Heart left ventricle (tissue), 16 donors: Measurements from ENCODE around the gene WDR5. TPM values are rescaled to one million over a fixed set of nuclear protein-coding genes. Genes with fewer than 3 reads are reported as not detected.
A peak's percentile ranks its signal among the peaks of the same experiment; 100 is the strongest.

Experiments
- ATAC-seq, 4 donors: fragments of 200-7000 bp; cut with Tn5 transposase; one replicate each; pipeline ENCODE4 v1.9.1; 2020 to 2022; ENCODE audit warnings: moderate library complexity in 4 of 4, mild to moderate bottlenecking in 3 of 4, moderate number of reproducible peaks in 1 of 4
- DNase-seq, 5 donors: peaks; one replicate each; pipeline ENCODE4 v3.0.0-alpha.2; 2020
- H3K27ac ChIP-seq, 12 donors: fragments of 200-600 bp; sonication (generic) in 4 of 12; one replicate each; pipeline versions ENCODE4 v1.5.0 to v1.8.0; 2016 to 2022; ENCODE audit warnings: mild to moderate bottlenecking in 2 of 12
- H3K27me3 ChIP-seq, 9 donors: fragments of 200-600 bp; sonication (generic) in 2 of 9; one replicate each; pipeline versions ENCODE4 v1.5.1 to v1.8.0; 2016 to 2022; ENCODE audit warnings: mild to moderate bottlenecking in 3 of 9
- H3K36me3 ChIP-seq, 9 donors: fragments of 200-600 bp; sonication (generic) in 2 of 9; one replicate each; pipeline versions ENCODE4 v1.5.0 to v1.8.0; 2018 to 2022; ENCODE audit warnings: mild to moderate bottlenecking in 2 of 9
- H3K4me1 ChIP-seq, 12 donors: fragments of 200-600 bp; sonication (generic) in 4 of 12; one replicate each; pipeline versions ENCODE4 v1.5.0 to v1.8.0; 2016 to 2022; ENCODE audit warnings: mild to moderate bottlenecking in 3 of 12
- H3K4me3 ChIP-seq, 12 donors: fragments of 200-600 bp; sonication (generic) in 4 of 12; one replicate each; pipeline versions ENCODE4 v1.5.0 to v1.8.0; 2017 to 2022; ENCODE audit warnings: mild to moderate bottlenecking in 9 of 12, moderate library complexity in 4 of 12
- H3K9me3 ChIP-seq, 12 donors: fragments of 200-600 bp; sonication (generic) in 4 of 12; one replicate each; pipeline versions ENCODE4 v1.5.0 to v1.8.0; 2016 to 2022; ENCODE audit warnings: mild to moderate bottlenecking in 1 of 12
- POLR2A ChIP-seq, 2 donors: fragments of 450-650 bp; IDR thresholded peaks; one replicate each; pipeline ENCODE4 v1.6.1; 2017; ENCODE audit warnings: antibody characterized with exemption in 2 of 2, mild to moderate bottlenecking in 2 of 2, moderate library complexity in 2 of 2
- WGBS, 4 donors: extraction: QIAGEN DNeasy Blood & Tissue Kit in 2 of 4; methylation state at CpG; one replicate each; pipeline versions ENCODE4 v1.1.5 to v1.1.7; 2013 to 2018; 5-methylcytosine and 5-hydroxymethylcytosine counted together
- intact Hi-C, 10 donors: fragments of 100-400 bp; cut with DNase I; formaldehyde crosslinking; loops; one replicate each; pipeline versions ENCODE4 v1.11.1 to v1.14.2; 2022
- polyA plus RNA-seq, 2 donors: library from polyadenylated mRNA; stranded (reverse); fragments of 200-250 nt; gene quantifications; one replicate each; pipeline ENCODE4 v1.2.3, GENCODE V29; 2013
- total RNA-seq, 9 donors: library from RNA; depleted of rRNA in 2 of 9; stranded (reverse); fragments of >200 nt in 2 of 9; fragmentation: NEBNext Ultra II Directional in 3 of 9; extraction: Animal tissue kit (Norgen Biotek cat#: 25700) in 3 of 9; gene quantifications; one replicate each; pipeline versions ENCODE4 v1.1.0 to v1.2.4, GENCODE V29; 2016 to 2023
- TF ChIP-seq, protein P1 (sequence below), 12 donors: fragments of 200-600 bp; sonication (generic) in 4 of 12; IDR thresholded peaks; one replicate each; pipeline versions ENCODE4 v1.5.0 to v1.8.0; 2018 to 2022; ENCODE audit warnings: antibody characterized with exemption in 12 of 12, mild to moderate bottlenecking in 5 of 12
- donor health status: ischemic (EF 13 %, LVEDD 7.1; RV severe dilation, severe dysfunction).
- donor health status: healthy with polysubstance abuse.
- donor health status: DM: no; HTN: yes; CAD: no.
- donor health status: DM: no; HTN: no; CAD: no.
- donor health status: ischemic (EF 25% LVEDD 6.9; RV normal size, moderate dysfunction).
- donor health status: ischemic (EF 25% LVEDD 5.7; RV mildly dilated, moderate dysfunction).
- donor health status: healthy.
- donor health status: DM: yes; HTN: yes; CAD: no.
- donor health status: ischemic (EF 35%, LVEDD 5.7; RV mildly dilated, moderate dysfunction).
- donor health status: nonischemic (EF 11% LVEDD 7.7; RV severe dilation, severe dysfunction).
- donor health status: DM: yes; HTN: yes; CAD: no.
- donor health status: PGD.
- donor health status: ischemic (EF 29% LVEDD 5.4; RV normal size, mild dysfunction).
- donor health status: nonischemic (EF 23%, LVEDD 6.1; RV moderate dilation, normal function).

WDR5 gene
- total and polyA plus RNA-seq, 11 donors = 12.9 to 24.7 (median 17.2) TPM

DNA sequence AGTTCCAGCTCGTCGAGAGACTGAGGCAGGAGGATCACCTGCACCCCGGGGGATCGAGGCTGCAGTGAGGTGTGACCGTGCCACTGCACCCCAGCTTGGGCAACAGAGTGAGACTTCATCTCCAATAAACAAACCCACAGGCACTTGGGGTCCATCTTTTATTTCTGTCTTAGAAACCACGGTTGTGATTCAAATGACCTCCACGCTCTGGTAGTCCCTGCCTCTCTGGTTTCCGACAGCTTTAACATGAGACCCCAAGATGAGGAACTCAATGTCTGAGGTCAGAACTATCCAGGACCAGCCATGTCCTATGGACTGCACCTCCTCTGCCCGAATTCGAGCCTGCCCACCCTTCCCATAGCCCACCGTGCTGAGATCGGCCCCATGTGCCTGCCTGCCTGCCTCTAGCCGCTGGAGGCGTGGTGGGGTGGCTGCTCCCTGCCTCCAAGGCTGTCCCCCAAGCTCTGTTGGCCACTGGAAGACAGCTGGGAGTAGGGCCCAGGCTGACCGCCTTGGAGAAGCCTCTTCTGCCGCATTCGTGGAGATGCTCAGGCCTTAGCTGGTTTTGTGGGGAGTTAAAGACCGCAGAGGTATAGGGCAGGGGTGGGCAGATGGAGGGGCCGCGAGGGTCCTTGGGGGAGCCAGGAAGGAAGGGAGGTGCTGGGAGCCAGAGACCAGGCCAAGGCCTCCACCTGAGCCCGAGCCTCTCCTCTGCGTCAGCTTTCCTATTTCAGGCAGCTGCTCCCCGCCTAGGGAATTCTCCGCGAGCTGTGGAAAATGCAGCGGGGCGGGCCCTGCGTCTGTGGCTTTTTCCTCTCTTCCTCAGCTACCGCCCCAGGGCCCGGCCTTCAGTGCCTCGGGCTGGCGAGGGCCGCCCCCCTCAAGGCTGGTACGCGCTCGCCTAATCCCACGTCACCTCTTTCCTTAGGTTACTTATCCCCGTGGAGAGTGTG lies 6.9 kb upstream of the WDR5 start:
- Histone ChIP-seq H3K4me3 (no peak overlapping the region), H3K4me1 (peaks cover 0 to 17% (median 8%) of the 10 kb centered on the region in 12 donors), H3K9me3 (no peaks in the 10 kb centered on the region), H3K27me3 (no peaks in the 10 kb centered on the region), H3K27ac (peak overlapping the region in 6 of 12 donors; percentile 37 to 74 (median 54)), H3K36me3 (no peaks in the 10 kb centered on the region)
- ATAC-seq (peak in 2 of 4 donors; percentile 10 to 67), DNase-seq (peak in 2 of 5 donors; percentile 53 to 56)
- intact Hi-C loops = loop anchor here in 1 of 10 donors (5.0 kb wide), 1 partner anchor 102 kb away; the partner anchor contains the start of gene BRD3OS
- TF ChIP-seq, protein P1, sequence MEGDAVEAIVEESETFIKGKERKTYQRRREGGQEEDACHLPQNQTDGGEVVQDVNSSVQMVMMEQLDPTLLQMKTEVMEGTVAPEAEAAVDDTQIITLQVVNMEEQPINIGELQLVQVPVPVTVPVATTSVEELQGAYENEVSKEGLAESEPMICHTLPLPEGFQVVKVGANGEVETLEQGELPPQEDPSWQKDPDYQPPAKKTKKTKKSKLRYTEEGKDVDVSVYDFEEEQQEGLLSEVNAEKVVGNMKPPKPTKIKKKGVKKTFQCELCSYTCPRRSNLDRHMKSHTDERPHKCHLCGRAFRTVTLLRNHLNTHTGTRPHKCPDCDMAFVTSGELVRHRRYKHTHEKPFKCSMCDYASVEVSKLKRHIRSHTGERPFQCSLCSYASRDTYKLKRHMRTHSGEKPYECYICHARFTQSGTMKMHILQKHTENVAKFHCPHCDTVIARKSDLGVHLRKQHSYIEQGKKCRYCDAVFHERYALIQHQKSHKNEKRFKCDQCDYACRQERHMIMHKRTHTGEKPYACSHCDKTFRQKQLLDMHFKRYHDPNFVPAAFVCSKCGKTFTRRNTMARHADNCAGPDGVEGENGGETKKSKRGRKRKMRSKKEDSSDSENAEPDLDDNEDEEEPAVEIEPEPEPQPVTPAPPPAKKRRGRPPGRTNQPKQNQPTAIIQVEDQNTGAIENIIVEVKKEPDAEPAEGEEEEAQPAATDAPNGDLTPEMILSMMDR (IDR thresholded peaks at IDR 0.05) = no peak
- TF ChIP-seq POLR2A (IDR thresholded peaks at IDR 0.05) = no peak
- WGBS, 4 donors = 75 to 79% (median 78%) methylated on average over 35 to 38 of the region's 38 CpGs

DNA sequence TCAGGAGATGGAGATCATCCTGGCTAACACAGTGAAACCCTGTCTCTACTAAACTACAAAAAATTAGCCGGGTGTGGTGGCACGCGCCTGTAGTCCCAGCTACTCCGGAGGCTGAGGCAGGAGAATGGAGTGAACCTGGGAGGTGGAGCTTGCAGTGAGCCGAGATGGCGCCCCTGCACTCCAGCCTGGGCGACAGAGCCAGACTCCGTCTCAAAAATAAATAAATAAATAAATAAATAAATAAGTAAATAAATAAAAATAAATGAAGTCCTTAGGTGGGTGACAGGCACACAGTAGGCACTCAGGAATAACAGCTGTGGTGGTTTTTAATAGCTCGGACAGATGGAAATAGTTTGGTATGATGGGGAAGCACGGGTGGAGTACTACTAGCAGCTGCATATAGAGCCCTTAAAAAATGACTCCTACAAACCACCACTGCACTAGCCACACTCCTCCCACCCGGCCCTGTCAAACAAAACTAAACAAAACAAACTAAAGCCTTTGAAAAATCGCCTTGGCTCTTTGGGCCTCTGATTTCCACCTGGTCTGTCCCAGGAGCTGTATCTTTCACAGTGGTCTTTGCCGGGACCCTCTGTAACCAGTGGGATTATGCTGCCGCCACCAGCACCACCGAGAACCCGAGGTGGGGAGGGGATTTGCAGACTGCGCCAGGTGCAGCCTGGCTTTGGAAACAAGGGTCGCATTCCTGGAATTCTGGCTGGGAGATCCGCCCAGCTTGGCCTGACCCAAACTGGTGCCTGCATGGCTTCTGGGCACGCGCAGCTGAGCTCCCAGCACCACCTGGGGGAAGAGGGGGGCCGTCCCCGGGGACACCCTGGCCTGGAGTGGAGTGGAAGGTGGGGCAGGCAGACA lies 5.1 kb upstream of the WDR5 start:
- TF ChIP-seq, protein P1 (IDR thresholded peaks at IDR 0.05) = no peak
- no peak for TF ChIP-seq POLR2A (IDR thresholded peaks at IDR 0.05)
- Histone ChIP-seq H3K4me3 (peak overlapping the region in 3 of 12 donors; percentile 8 to 39 (median 15)), H3K4me1 (peaks cover 0 to 25% (median 13%) of the 10 kb centered on the region in 12 donors), H3K9me3 (no peaks in the 10 kb centered on the region), H3K27ac (peak overlapping the region in 9 of 12 donors; percentile 35 to 75 (median 54)), H3K36me3 (no peaks in the 10 kb centered on the region), H3K27me3 (no peaks in the 10 kb centered on the region)
- ATAC-seq (peak; percentile 57 to 75 (median 62)), DNase-seq (peak; percentile 57 to 83 (median 72))
- 42 to 50% (median 43%) methylated on average over 22 to 23 of the region's 23 CpGs for WGBS, 4 donors
- intact Hi-C loops = loop anchor here in 4 of 10 donors (5.0 to 10.0 kb wide), 3 partner anchors 56 to 66 kb away; partner anchors contain the start of gene BRD3 (in 3 of the 4)

DNA sequence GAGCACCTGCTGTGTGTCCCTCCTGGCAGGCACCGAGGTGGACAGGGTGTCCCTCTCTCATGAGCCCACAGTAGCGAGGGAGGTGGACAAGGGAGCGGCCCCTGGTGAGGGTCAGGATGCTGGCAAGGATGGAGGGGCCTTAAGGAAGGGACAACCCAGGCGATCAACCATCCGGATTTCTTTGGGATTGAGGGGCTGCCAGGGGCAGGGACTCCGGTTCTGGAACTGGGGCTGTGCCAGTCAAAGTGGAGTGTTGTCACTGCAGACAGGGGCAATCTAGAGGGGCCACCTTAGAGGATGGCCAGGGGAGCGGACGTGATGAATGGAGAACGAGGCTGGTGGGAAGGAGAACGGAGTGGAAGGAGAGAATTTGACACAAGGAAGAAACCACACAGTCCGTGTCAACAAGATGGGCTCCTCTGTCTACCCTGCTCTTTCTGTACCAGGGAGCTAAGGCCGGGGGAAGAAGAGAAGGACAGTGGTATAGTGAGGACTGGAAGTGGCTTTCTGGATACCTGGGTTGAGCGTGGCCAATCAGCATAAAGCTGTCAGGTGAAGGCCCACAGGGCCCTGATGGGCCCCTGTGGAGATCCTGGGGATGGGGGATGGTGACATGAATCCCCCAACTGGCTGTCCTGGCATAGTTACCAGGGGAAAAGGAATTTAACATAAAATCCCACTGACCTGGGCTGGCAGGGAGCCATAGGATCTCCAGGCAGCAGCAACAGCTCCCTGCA lies 4.2 kb upstream of the WDR5 start:
- H3K4me1 ChIP-seq = peaks cover 0 to 27% (median 15%) of the 10 kb centered on the region in 12 donors
- ATAC-seq (no peak), DNase-seq (peak in 1 of 5 donors; percentile 57)
- intact Hi-C loops = loop anchor here in 4 of 10 donors (5.0 to 10.0 kb wide), 3 partner anchors 57 to 67 kb away; partner anchors contain the start of gene BRD3 (in 3 of the 4)
- H3K36me3 ChIP-seq = no peaks in the 10 kb centered on the region
- no peaks in the 10 kb centered on the region for H3K9me3 ChIP-seq
- peak overlapping the region in 8 of 12 donors; percentile 35 to 75 (median 58) for H3K27ac ChIP-seq
- H3K27me3 ChIP-seq = no peaks in the 10 kb centered on the region
- 76 to 82% (median 77%) methylated on average over 13 of the region's 13 CpGs for WGBS, 4 donors
- H3K4me3 ChIP-seq = no peak overlapping the region
- TF ChIP-seq, protein P1 (IDR thresholded peaks at IDR 0.05) = no peak
- no peak for TF ChIP-seq POLR2A (IDR thresholded peaks at IDR 0.05)
